Pons (tissue), 1 donor: ENCODE measurements around the gene SPOP.

Experiments
- DNase-seq: peaks from one replicate; pipeline ENCODE4 v3.0.0-alpha.2; 2016; ENCODE audit warnings: low spot score

SPOP gene

GRCh38 chr17:49613182-49613800 lies 64.6 kb downstream of the SPOP start:
- no peak for DNase-seq

DNA sequence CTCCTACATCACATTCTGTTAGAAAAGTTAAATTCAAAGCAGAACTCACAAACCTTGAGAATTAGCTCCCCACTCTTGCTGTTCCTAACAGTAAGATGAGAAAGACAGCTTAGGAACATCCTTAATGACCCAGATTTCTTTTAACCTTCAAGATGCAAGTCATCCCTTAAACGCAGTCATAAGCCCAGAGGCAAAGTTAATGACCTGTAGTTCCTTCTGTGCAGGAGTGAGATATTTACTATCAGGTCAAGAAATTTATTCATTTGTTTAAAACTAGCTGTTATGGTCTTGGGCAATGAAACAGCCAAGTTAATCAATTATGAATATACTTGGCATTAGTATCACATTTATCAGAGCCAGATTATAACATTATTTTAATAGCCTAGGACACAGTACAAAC lies 65.2 kb downstream of the SPOP start:
- no peak for DNase-seq

DNA sequence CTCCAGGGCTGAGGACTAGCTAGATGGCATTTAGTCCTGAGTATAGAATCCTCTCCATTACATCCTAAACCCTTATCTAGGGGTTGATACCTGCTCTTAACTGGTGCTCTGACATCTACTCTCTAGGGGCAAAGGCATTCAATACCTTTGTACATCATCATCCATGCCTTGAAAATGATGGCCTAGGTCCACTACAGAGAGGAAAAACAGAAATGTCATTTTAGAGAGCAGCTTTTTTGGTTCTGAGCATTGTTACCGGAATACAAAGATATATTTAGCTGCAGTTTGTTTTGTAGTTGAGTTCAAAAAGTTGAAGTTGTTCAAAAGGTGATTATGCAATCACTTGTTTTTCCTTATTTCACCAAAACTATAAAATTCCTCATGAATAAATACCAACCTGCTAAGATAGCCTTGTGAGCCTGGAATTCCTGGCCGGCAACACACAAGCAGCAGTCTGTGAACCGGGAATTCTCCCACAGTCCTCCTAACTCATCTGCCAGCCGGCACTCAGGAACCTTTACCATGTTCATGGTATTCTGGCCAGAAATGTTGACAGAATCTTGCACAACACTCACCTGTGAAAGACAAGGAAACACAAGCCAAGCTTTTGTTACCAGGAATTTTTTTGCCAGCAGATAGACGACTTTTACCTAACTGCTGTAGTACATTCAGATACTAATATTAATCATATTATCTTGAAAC lies 66.9 kb downstream of the SPOP start:
- no peak for DNase-seq

DNA sequence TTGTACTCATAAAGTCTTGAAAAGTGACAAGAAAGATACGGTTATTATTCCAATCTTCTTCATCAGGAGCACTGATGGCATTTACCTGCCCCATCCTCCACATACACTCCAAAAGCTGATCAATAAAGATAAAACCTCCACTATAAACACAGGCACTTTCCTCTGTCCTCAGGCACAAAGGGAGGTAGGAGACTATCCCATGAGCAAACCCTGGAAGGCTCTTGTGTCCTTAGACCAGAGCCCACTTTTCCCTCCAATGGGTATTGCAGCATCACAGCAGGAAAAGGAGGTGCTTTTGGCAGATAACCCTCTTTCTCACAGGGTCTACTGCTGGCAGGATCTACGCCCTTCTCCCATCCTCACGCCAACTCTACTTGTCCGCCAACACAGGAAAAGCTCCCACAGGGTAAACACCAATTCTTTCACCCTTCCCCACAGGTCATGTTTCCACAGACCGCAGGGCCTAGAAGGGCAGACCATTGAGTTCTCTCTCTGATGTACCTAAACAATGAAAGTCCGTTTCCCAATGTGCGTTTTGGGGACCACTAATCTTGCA lies 73.5 kb downstream of the SPOP start:
- DNase-seq, result no peak

DNA sequence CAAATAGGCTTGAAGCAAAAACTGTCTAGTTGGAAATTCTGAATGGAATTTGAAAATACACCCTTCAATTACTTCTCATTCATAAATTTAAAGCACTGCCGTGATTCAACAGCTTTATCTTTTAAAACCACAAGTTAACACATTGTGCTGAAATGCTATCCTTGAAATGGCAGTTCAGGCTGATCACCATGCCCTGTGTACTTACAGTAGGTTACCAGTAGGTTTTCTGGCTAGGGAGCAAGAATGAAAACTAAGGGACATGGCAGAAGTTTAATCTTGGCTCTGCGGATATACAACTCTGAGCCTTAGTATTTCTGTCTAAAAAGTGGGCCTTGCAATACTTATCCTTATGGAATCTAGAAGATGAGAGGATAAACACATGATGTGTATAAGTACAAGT lies 74.2 kb downstream of the SPOP start:
- DNase-seq, result no peak

GRCh38 chr17:49603238-49603637 lies 74.7 kb downstream of the SPOP start:
- DNase-seq, result no peak

GRCh38 chr17:49602783-49603182 lies 75.1 kb downstream of the SPOP start:
- DNase-seq, result no peak

GRCh38 chr17:49600949-49601348 lies 76.9 kb downstream of the SPOP start:
- no peak for DNase-seq

- DNase-seq, result no peak
These were observed 79.0 kb downstream of the SPOP start for GRCh38 chr17:49598918-49599317.

DNA sequence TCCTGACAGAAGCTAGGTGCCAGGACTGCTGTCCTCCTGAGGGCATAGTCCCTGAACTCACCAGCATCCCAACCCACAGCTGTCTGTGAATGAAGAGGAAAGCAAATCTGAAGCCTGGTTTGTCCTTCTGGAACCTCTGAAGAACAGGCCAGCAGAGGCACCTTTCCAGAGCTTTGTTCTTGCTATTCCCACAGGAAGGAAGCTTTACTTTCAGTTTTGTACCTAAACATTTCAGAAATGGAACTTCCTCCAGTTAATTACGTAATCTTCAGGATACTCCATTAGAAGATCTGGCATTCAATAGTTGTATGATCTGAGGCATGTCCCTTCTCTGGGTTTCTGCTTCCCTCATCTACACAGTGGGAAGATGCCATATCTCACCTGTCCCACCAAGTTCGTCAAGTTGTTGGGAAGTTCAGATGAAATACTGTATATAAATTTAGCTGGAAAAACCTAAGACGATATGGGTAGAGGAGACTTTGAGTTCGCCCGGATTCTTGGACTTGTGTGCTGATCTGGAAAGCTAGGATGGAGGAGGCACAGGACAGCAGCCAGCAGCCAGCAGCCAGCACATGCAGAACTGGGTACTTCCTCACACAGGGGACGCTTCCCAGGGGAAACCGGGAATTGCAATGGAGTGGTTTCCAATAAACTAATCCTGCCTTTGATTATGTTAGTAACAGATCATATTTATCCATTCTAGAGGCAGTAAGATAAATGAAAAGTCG lies 79.8 kb downstream of the SPOP start:
- no peak for DNase-seq

- no peak for DNase-seq
These were observed 80.5 kb downstream of the SPOP start for GRCh38 chr17:49597436-49597835.

DNA sequence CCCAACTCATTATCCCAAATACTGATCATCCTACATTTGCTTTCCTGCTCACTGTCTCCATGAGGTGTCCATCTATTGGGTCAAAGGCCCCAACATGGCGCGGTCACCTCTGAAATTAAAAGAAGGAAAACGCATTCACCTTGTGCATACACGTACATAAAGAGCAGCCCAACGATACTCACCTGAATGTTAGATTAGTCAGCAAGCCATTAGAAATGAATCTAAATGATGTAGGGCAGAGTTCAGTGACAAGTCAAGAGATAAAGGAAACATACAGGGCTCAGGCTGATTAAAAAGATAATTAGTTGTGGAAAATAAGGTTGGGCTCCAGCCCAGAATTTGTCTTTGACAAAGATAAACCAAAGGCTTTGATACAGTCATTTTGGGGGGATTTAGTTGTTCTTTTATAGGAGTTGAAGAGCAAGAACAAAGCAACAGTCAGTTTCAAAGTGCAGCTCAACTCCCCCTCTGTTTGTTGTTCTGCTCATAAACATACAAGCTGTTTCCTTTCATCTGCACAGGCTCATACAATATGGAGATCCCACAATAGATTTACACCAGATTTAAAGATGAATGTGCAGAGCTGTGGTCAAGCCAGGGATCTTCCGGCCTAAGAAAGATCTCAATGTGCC lies 81.2 kb downstream of the SPOP start:
- DNase-seq, result peak; percentile 17

- no peak for DNase-seq
These were observed 81.9 kb downstream of the SPOP start for GRCh38 chr17:49595980-49596379.

DNA sequence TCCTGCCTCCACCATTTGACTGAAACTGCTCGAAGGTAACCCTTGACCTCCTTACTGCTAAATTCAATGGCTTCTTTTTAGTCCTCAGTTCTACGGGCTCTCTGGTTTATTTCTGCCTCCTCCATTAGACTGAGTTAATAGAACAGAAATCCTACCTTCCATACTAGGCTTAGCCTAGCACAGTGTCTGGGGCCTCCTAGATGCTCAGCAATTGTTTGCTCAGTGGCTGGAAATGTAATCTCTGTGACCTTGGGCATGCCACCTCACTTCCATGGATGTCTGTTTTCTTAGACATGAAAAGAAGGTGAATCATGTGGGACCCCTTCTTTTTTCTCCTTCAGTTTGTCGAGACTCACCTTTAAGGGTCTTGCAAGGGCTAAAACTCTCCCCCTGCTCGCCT lies 82.6 kb downstream of the SPOP start:
- no peak for DNase-seq

DNA sequence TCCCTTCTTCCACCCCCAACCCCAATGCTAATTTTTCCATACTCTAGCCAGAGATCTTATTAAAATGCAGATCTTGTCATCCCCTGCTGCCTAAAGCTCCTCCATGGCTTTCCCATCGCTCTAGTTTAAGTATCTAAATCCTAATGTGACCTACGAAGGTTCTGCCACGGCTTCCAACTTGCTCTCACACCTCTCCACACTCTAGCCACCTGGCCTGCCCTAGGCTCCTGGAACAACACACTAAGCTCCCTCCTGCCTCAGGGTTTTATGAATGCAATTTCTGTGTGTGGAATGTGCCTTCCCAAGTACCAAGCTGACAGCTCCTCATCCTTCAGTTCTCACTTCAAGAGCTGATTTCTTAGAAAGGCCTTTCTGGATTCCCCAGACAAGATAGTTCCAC lies 85.6 kb downstream of the SPOP start:
- no peak for DNase-seq

DNA sequence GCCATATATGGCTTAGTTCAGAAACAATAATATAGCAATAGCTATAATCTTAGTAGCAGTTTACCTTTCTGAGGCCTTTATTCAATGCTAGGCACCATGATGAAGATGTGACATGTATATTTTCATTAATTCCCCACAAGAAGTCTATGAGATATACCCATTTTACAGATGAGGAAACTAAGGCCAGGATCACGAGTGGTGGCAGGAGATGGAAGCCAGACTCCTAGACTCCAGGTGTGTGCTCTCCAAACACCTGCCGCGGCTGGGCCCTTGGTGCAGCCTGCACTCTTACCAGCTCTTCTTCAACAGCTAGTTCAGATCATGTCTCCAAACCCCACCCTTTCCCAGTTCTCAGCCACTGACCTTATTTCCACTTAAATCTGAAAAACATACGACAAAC lies 87.0 kb downstream of the SPOP start:
- no peak for DNase-seq

- DNase-seq, result no peak
These were observed 88.3 kb downstream of the SPOP start for GRCh38 chr17:49589577-49589927.

DNA sequence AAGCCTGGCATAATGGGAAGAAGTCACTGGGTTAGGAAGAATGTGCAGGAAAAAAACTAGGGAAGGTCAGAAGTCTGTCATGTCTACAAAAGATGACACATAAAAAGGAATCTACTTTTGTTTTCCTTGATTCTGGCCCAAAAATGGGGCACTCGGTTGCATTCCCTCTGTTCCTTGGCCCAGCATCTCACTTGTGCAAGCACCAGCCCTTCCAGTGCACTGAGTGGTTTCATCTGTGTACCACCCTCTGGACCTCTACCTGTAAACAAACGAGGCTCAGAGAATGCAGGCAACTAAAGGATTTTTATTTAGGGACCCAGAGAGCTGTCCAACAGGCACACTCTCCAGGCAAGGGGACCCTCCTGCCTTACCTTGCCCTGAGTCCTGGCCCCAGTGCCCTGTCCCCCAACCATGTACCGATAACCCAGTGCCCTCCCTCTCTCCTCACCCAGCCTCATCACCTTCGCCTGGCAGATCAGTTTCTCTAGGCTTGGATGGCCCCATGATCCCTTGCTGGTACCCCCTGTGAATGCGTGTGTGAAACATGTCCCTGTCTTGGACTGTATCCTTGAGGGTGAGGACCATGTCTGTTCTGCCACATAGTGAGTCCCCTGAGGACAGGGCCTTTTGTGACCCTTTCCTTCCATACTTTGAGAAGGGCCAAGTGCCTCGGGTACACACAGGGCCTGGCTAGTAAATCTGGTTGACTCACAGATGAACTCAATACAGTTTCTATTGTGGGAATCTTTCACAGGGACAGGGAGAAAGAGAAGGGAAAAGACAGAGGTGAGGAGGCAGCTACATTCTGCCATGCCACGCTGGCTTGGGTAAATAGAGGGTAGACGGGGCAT lies 88.9 kb downstream of the SPOP start:
- no peak for DNase-seq

- DNase-seq, result no peak
These were observed 89.6 kb downstream of the SPOP start for GRCh38 chr17:49588312-49588711.

DNA sequence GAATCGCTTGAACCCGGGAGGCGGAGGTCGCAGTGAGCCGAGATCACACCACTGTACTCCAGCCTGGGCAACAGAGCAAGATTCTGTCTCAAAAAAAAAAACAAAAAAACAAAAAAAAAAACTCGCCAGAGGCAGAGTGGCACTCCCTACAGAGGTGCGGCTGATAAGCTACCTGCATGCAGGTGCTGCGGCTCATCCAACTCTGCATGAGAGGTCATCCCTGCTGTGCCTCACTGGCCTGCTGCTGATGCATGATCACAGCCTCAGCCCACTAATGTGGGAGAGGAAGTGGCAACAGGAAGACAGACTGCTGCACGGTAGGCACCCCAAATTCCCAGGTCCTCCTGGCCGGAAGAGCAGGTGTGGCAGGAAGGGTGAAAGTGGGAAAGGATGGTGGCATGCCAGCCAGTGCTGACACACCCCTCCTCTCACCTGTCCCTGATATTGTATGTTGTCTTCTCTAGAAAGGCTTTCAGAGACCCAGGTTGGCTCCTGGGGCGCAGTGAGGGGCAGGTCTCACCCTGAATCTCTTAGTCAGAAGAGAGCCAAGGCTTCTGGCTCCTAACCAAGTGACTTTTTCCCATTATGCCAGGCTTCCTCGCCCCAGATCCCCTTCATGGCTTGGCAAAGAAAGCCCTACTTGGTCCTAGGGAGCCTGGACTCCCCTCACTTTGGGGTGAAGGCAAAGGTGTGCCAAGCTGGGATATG lies 90.4 kb downstream of the SPOP start:
- DNase-seq, result no peak

DNA sequence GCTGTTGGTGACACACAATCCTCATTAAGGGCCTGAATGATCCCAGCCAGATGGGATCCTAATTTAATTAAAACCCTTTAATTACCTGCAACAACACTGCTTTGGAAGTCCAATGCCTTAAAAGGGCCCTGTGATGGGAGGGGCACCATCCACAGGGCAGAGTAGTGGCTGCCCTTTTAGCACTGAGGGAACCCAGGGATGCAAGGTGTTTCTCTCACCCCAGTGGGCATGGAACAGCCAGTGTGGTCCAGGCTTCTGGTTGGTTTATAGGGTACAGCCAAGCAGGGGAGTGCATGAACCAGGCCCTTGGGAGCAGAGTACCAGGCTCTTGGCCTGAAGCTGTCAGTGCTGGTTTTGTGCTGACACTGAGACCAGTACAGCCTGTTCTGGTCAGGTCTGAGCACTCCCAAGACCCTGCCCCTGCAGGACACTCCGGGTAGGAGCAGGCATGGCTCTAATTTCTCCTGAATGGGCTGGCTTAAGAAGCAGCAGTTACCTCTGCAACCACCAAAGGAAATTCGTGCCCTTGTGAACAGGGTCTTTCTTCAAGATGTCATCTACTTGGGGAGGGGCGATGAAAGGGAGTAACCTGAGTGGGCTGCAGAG lies 92.4 kb downstream of the SPOP start:
- DNase-seq, result no peak
